HEK293 (cell line): ENCODE data around the gene RLN2.
"Not testable (repeated sequence)": the region's sequence is repeated elsewhere in the genome, so short reads cannot be mapped to it uniquely, and the experiment has no call there.

Source experiments
- CTCF ChIA-PET: fragments of 350-600 bp; formaldehyde crosslinking; extraction: SDS; loops from one replicate; lab custom pipeline; 2021; ENCODE audit warnings: antibody characterized with exemption; lab: Yijun Ruan, JAX
- POLR2A ChIA-PET: fragments of 300-600 bp; formaldehyde crosslinking; extraction: SDS; loops from one replicate; lab custom pipeline; 2020; ENCODE audit warnings: antibody characterized with exemption, inconsistent platforms; lab: Yijun Ruan, JAX
- H3K27ac ChIP-seq: fragments of 200-500 bp; sonication (Bioruptor generic); 2 replicates; pipeline ENCODE4 v1.5.1; 2014; ENCODE audit warnings: low read depth, low read length, control low read depth, inconsistent platforms; ENCODE audit errors: extremely low read depth
- H3K36me3 ChIP-seq, 2 experiments: fragments of 200-500 bp in 1 of 2; sonication (Bioruptor generic) in 1 of 2; 1 replicate in 1 of 2; 2 replicates in 1 of 2; pipeline ENCODE4 v1.5.1; 2014 to 2017; ENCODE audit warnings: inconsistent platforms in 2 of 2, low read length in 2 of 2; ENCODE audit not compliant: control insufficient read depth in 2 of 2, insufficient read depth in 1 of 2
- H3K4me1 ChIP-seq: fragments of 200-500 bp; sonication (Bioruptor generic); 2 replicates; pipeline ENCODE4 v1.5.1; 2014; ENCODE audit warnings: mild to moderate bottlenecking, low read length, inconsistent platforms; ENCODE audit not compliant: control insufficient read depth, insufficient read depth
- H3K4me3 ChIP-seq: 2 replicates; pipeline ENCODE4 v1.5.1; 2011; ENCODE audit warnings: low read depth, mild to moderate bottlenecking, control low read depth, low read length, moderate library complexity
- H3K9me3 ChIP-seq: fragments of 200-500 bp; sonication (Bioruptor generic); 2 replicates; pipeline ENCODE4 v1.5.1; 2014; ENCODE audit warnings: low read depth, low read length, inconsistent platforms; ENCODE audit not compliant: control insufficient read depth, insufficient read depth
- MYNN ChIP-seq: fragments of 450-650 bp; formaldehyde crosslinking; IDR thresholded peaks from 2 replicates; pipeline ENCODE4 v1.5.1; 2016; ENCODE audit warnings: missing biosample characterization, missing genetic modification characterization, borderline replicate concordance
- PRDM1 ChIP-seq: fragments of 450-650 bp; formaldehyde crosslinking; IDR thresholded peaks from 2 replicates; pipeline ENCODE4; 2016; ENCODE audit warnings: missing biosample characterization, missing genetic modification characterization
- SP2 ChIP-seq: fragments of 450-650 bp; formaldehyde crosslinking; IDR thresholded peaks from 2 replicates; pipeline ENCODE4 v1.5.1; 2016; ENCODE audit warnings: missing biosample characterization, missing genetic modification characterization
- ZBTB21 ChIP-seq: fragments of 450-650 bp; formaldehyde crosslinking; IDR thresholded peaks from 2 replicates; pipeline ENCODE4 v1.5.1; 2017; ENCODE audit warnings: missing biosample characterization, missing genetic modification characterization
- ZNF335 ChIP-seq: fragments of 450-650 bp; formaldehyde crosslinking; conservative IDR thresholded peaks from 2 replicates; pipeline ENCODE4 v1.5.1; 2016; ENCODE audit warnings: missing biosample characterization, missing genetic modification characterization
- ZNF530 ChIP-seq: fragments of 450-650 bp; formaldehyde crosslinking; IDR thresholded peaks from 2 replicates; pipeline ENCODE4 v1.5.1; 2016; ENCODE audit warnings: low read depth, missing biosample characterization, missing genetic modification characterization
- ZNF623 ChIP-seq: fragments of 450-650 bp; formaldehyde crosslinking; IDR thresholded peaks from 2 replicates; pipeline ENCODE4 v1.5.1; 2016; ENCODE audit warnings: missing biosample characterization, missing genetic modification characterization
- ZNF629 ChIP-seq: fragments of 450-650 bp; formaldehyde crosslinking; IDR thresholded peaks from 2 replicates; pipeline ENCODE4 v1.5.1; 2017; ENCODE audit warnings: missing biosample characterization, missing genetic modification characterization
- ZNF670 ChIP-seq: fragments of 450-650 bp; formaldehyde crosslinking; IDR thresholded peaks from 2 replicates; pipeline ENCODE4 v1.5.1; 2016; ENCODE audit warnings: missing biosample characterization, missing genetic modification characterization, low read depth
- ZNF830 ChIP-seq: fragments of 450-650 bp; IDR thresholded peaks from 2 replicates; pipeline ENCODE4 v1.5.0; 2018; ENCODE audit warnings: missing biosample characterization, missing genetic modification characterization, low read depth, mild to moderate bottlenecking, moderate library complexity
- TF ChIP-seq, protein P1 (sequence below): fragments of 450-650 bp; IDR thresholded peaks from 2 replicates; pipeline ENCODE4 v1.5.1; 2018; ENCODE audit warnings: missing biosample characterization, mild to moderate bottlenecking, missing genetic modification characterization
- TF ChIP-seq, protein P2 (sequence below): fragments of 450-650 bp; formaldehyde crosslinking; IDR thresholded peaks from 2 replicates; pipeline ENCODE4 v1.5.0; 2017; ENCODE audit warnings: missing biosample characterization, missing genetic modification characterization, borderline replicate concordance

The RLN2 gene, protein sequence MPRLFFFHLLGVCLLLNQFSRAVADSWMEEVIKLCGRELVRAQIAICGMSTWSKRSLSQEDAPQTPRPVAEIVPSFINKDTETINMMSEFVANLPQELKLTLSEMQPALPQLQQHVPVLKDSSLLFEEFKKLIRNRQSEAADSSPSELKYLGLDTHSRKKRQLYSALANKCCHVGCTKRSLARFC

DNA sequence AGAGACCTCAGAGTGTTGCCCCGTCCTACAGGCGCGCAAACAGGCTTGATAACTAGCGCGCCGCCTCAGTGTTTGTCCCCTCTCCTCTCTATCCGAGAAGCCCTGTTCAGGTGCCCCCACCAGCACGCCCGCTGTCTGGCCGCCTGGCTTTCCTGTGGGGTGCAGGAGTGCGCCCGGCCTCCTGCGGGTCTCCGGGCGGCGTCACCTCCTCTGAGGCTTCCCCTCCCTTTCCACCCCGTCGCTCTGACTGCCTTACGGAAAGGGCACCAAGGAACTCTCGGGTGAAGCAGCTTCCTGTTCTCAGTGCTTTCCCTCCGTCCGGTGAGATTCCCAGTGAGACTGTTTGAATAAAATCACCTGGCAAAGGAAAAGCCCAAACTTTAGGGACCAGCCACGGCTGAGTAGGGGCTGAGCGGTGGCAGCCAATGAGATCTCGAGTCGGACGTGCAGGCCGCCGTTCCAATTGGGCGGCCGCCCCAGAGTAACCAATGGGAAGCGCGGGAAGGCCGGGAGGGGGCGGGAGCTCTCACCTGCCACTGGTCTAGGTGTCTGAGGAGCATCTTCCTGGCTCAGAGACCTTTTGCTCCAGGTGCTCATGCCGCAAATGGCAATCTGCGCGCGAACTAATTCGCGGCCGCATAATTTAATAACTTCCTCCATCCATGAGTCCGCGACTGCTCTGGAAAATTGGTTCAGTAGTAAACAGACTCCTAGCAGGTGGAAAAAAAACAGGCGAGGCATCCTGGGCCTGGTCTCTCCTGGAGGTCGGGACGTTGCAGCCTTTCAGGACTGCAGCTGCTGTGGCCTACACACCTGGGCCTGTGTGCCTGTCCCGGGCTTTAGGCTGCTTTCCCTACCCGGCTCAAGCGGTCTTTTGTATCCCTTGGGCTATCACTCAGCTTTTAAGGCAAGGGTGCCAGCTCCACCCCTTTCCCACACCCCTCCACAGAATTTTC lies at the start of gene RLN2:
Gene RLN2, minus strand, starts transcription at position 877 of the 956 bp plus-strand sequence. Its CDS starts 136 bp downstream, at position 741.
- CTCF ChIA-PET, result interaction anchor here (0.6 kb wide), 1 partner anchor 180 kb away, joined by 4 read pairs; no protein-coding TSS in a partner anchor
- H3K4me3 ChIP-seq, POLR2A ChIA-PET, H3K4me1 ChIP-seq, H3K27ac ChIP-seq, H3K9me3 ChIP-seq, H3K36me3 ChIP-seq: not testable (repeated sequence)
- TF ChIP-seq ZNF335 (tag by site-specific recombination) (peak; percentile 49), SP2 (tag by site-specific recombination) (0 out of 2 replicates have a peak, but pooled peaks have one; percentile 10)

DNA sequence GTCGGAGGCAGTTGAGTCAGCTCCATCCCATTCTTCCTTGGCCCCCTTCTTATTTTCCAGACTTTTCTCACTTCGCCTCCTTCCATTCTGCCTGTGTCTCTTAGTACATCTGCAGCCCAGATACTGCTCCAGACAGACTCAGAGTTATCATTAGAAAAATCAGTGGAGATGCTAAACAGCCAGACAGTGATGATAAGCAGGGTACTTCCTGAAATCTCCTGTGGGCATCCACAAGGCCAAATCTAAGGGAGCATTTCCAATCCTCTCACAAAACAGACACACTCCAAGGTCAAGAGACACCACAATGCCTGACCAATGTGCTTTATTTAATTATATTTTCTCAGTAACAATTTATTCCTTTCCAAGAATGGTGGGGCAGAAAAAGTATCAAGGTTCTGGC lies 49.7 kb upstream of the RLN2 start:
- no peaks in the 10 kb centered on the region for H3K36me3 ChIP-seq
- POLR2A ChIA-PET, result no interaction called here
- no peaks in the 10 kb centered on the region for H3K4me1 ChIP-seq
- H3K27ac ChIP-seq, result no peak overlapping the region
- TF ChIP-seq, protein P1, sequence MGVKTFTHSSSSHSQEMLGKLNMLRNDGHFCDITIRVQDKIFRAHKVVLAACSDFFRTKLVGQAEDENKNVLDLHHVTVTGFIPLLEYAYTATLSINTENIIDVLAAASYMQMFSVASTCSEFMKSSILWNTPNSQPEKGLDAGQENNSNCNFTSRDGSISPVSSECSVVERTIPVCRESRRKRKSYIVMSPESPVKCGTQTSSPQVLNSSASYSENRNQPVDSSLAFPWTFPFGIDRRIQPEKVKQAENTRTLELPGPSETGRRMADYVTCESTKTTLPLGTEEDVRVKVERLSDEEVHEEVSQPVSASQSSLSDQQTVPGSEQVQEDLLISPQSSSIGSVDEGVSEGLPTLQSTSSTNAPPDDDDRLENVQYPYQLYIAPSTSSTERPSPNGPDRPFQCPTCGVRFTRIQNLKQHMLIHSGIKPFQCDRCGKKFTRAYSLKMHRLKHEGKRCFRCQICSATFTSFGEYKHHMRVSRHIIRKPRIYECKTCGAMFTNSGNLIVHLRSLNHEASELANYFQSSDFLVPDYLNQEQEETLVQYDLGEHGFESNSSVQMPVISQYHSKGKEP (tag by site-specific recombination), result no peak
- no peak for TF ChIP-seq ZBTB21 (tag by site-specific recombination)
- no peak for TF ChIP-seq ZNF629
- no peak for TF ChIP-seq PRDM1 (tag by site-specific recombination)
- no peak for TF ChIP-seq ZNF670
- TF ChIP-seq ZNF830, result no peak
- no peak for TF ChIP-seq MYNN (tag by site-specific recombination)
- no peak for TF ChIP-seq ZNF623
- H3K9me3 ChIP-seq, result no peaks in the 10 kb centered on the region
- no peak overlapping the region for H3K4me3 ChIP-seq
- CTCF ChIA-PET, result no interaction called here

DNA sequence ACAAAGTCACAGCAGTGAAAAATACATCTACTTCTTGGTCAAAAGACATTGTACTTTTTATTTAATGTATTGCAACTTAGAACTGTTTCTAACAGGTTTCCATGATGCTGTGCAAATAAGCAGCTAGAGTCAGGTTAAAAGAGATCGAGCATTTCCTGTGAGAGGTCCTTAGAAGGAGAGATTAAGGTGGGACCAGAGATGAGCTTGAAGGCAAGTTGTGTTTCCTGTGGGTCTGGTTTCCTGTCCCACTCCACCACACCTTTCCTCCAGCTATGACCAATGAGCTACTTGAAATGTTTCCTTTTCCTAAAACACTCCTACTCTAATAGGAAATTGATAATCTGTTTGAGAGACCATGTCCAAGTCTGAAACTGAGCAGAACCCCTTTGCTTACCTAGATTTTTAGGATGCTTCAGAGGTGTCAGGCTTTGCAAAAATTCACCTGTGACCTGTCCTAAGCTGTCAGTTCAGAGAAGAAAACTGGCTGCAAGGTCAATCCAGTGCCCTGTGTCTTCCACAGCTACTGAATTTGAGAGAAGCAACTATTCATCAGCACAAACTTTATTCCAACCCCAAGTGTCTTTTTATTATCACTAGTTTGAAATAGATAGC lies 48.2 kb upstream of the RLN2 start:
- POLR2A ChIA-PET, result no interaction called here
- H3K27ac ChIP-seq, result no peak overlapping the region
- no peaks in the 10 kb centered on the region for H3K4me1 ChIP-seq
- no peaks in the 10 kb centered on the region for H3K9me3 ChIP-seq
- TF ChIP-seq, protein P2, sequence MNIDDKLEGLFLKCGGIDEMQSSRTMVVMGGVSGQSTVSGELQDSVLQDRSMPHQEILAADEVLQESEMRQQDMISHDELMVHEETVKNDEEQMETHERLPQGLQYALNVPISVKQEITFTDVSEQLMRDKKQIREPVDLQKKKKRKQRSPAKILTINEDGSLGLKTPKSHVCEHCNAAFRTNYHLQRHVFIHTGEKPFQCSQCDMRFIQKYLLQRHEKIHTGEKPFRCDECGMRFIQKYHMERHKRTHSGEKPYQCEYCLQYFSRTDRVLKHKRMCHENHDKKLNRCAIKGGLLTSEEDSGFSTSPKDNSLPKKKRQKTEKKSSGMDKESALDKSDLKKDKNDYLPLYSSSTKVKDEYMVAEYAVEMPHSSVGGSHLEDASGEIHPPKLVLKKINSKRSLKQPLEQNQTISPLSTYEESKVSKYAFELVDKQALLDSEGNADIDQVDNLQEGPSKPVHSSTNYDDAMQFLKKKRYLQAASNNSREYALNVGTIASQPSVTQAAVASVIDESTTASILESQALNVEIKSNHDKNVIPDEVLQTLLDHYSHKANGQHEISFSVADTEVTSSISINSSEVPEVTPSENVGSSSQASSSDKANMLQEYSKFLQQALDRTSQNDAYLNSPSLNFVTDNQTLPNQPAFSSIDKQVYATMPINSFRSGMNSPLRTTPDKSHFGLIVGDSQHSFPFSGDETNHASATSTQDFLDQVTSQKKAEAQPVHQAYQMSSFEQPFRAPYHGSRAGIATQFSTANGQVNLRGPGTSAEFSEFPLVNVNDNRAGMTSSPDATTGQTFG (tag by site-specific recombination), result no peak
- no peak for TF ChIP-seq ZNF530 (tag by site-specific recombination)
- no peaks in the 10 kb centered on the region for H3K36me3 ChIP-seq
- CTCF ChIA-PET, result interaction anchor here (0.6 to 0.9 kb wide), 4 partner anchors 13 to 249 kb away, joined by 3 to 4 read pairs (median 4); partner anchors contain the start of gene RLN1
- H3K4me3 ChIP-seq, result no peak overlapping the region
